ENCODE data around the gene PSMG3. TPM values are rescaled to one million over a fixed set of nuclear protein-coding genes. Genes with fewer than 3 reads are reported as not detected.

PSMG3 gene
- total and polyA plus RNA-seq, 8 donors: 4.9 to 71.5 (median 33.3) TPM; not detected in 1

GRCh38 chr7:1587738-1588137 lies 17.9 kb upstream of the PSMG3 start:
- WGBS, 5 donors: 75 to 84% (median 79%) methylated on average over 11 to 12 of the region's 12 CpGs
- intact Hi-C loops (cut with DNase I; ENCODE audit: low total_unique reads): loop anchor here (10.0 kb wide), 2 partner anchors 627 to 757 kb away; no protein-coding TSS in a partner anchor
- no peak for DNase-seq
- TF ChIP-seq, protein P1, sequence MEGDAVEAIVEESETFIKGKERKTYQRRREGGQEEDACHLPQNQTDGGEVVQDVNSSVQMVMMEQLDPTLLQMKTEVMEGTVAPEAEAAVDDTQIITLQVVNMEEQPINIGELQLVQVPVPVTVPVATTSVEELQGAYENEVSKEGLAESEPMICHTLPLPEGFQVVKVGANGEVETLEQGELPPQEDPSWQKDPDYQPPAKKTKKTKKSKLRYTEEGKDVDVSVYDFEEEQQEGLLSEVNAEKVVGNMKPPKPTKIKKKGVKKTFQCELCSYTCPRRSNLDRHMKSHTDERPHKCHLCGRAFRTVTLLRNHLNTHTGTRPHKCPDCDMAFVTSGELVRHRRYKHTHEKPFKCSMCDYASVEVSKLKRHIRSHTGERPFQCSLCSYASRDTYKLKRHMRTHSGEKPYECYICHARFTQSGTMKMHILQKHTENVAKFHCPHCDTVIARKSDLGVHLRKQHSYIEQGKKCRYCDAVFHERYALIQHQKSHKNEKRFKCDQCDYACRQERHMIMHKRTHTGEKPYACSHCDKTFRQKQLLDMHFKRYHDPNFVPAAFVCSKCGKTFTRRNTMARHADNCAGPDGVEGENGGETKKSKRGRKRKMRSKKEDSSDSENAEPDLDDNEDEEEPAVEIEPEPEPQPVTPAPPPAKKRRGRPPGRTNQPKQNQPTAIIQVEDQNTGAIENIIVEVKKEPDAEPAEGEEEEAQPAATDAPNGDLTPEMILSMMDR (IDR thresholded peaks at IDR 0.05): no peak
- TF ChIP-seq EP300 (IDR thresholded peaks at IDR 0.05): no peak
- no peak for TF ChIP-seq POLR2A (IDR thresholded peaks at IDR 0.05)
- TF ChIP-seq POLR2AphosphoS5 (IDR thresholded peaks at IDR 0.05): no peak
- Histone ChIP-seq H3K27me3 (peaks cover 0 to 73% (median 32%) of the 10 kb centered on the region in 3 donors), H3K9me3 (peaks cover 0 to 12% (median 12%) of the 10 kb centered on the region in 4 donors), H3K4me1 (peaks cover 0 to 10% (median 0%) of the 10 kb centered on the region in 4 donors), H3K27ac (no peak overlapping the region), H3K36me3 (no peaks in the 10 kb centered on the region), H3K4me3 (no peak overlapping the region)

- Histone ChIP-seq H3K27ac (no peak overlapping the region), H3K27me3 (peaks cover 0 to 66% (median 26%) of the 10 kb centered on the region in 3 donors), H3K36me3 (no peaks in the 10 kb centered on the region), H3K4me3 (no peak overlapping the region), H3K4me1 (peaks cover 0 to 8% (median 0%) of the 10 kb centered on the region in 4 donors), H3K9me3 (peaks cover 0 to 12% (median 12%) of the 10 kb centered on the region in 4 donors)
- peak in 1 of 2 donors; percentile 49 for DNase-seq
- WGBS, 5 donors: 66 to 83% (median 71%) methylated on average over 22 to 42 of the region's 42 CpGs
- intact Hi-C loops (cut with DNase I; ENCODE audit: low total_unique reads): loop anchor here (10.0 kb wide), 2 partner anchors 628 to 758 kb away; no protein-coding TSS in a partner anchor
- TF ChIP-seq POLR2AphosphoS5 (IDR thresholded peaks at IDR 0.05): no peak
- no peak for TF ChIP-seq EP300 (IDR thresholded peaks at IDR 0.05)
- TF ChIP-seq, protein P1 (IDR thresholded peaks at IDR 0.05): no peak
- no peak for TF ChIP-seq POLR2A (IDR thresholded peaks at IDR 0.05)
Observed at GRCh38 chr7:1586827-1587705, 17.2 kb upstream of the PSMG3 start.

DNA sequence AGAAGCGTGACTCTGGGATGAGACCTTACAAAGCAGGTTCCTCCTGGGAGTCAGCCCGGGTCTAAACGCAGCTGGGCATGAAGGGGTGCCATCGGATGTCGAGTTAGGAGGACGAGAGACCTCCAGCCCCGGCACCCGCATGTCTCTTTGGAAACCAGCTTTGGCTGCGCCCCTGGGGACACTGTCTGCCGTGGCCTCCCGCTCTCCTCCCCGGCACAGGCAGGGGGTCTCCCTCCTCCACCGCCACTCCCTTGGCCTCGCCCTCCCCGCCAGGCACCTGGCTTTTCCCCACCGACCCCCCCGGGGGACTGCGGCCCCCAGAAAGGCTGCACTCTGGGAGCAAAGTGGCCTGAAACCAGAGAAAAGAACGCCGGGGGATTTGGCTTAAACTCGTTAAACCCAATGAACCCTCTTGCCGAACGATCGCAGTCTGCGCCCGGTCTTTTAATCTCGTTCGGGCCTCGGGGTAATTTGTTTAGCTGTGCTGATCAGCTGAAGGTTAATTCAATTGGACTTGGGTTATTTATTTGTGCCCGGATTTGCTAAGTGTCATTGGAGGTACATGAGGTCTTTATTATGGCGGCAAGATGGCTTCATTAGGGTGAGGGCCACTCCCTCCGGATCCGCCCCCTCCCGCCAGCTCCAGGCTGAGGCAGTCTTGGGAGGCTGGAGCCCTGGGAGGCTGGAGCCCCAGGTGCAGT lies 16.4 kb upstream of the PSMG3 start:
- H3K4me1 ChIP-seq: peaks cover 0 to 4% (median 0%) of the 10 kb centered on the region in 4 donors
- H3K4me3 ChIP-seq: no peak overlapping the region
- DNase-seq: peak in 1 of 2 donors; percentile 26
- peaks cover 0 to 12% (median 12%) of the 10 kb centered on the region in 4 donors for H3K9me3 ChIP-seq
- 79 to 89% (median 82%) methylated on average over 30 to 34 of the region's 34 CpGs for WGBS, 5 donors
- TF ChIP-seq EP300 (IDR thresholded peaks at IDR 0.05): no peak
- TF ChIP-seq POLR2AphosphoS5 (IDR thresholded peaks at IDR 0.05): no peak
- TF ChIP-seq, protein P1 (IDR thresholded peaks at IDR 0.05): no peak
- no peak for TF ChIP-seq POLR2A (IDR thresholded peaks at IDR 0.05)
- peaks cover 0 to 58% (median 18%) of the 10 kb centered on the region in 3 donors for H3K27me3 ChIP-seq
- no peak overlapping the region for H3K27ac ChIP-seq
- intact Hi-C loops (cut with DNase I; ENCODE audit: low total_unique reads): loop anchor here (10.0 kb wide), 2 partner anchors 629 to 759 kb away; no protein-coding TSS in a partner anchor
- peaks cover 0 to under 1% (median 0%) of the 10 kb centered on the region in 4 donors for H3K36me3 ChIP-seq
